ENCODE data around the gene ASCC1. TPM values are rescaled to one million over a fixed set of nuclear protein-coding genes. Genes with fewer than 3 reads are reported as not detected.

The ASCC1 gene
- total and polyA plus RNA-seq, 2 of the 4 experiments (the other 2 are of a cell fraction), result 15.9 to 21.0 TPM

DNA sequence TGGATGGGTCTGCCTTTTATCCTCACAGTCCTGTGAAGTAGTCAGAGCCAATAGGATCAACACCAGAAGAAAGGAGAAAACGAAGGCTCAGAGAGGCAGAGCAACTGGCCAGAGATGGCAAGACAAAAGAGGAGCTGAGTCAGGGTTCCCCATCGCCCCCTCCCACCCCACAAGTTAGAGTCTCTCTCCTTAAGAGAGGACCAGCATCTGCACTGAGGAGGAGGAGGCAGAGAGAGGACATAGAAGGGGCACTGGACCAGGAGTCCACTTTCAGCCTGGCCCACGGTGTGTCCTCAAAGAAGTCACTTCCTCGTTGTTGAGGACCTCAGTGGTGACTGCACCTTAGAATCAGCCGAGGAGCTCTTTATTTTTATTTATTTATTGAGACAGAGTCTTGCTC, 139.3 kb downstream of the ASCC1 start:
- dilution Hi-C loops (cut with HindIII; ENCODE audit: low sequenced_read_pairs, unreplicated experiment), result no loop called here
- ChIA-PET POLR2A (ENCODE audit: unreplicated experiment) (no interaction called here), CTCF (interaction anchor here (1.2 kb wide), 1 partner anchor 121 kb away, joined by 3 read pairs; no protein-coding TSS in a partner anchor)
- intact Hi-C loops (cut with micrococcal nuclease), result no loop called here
- no peak overlapping the region for H3K9ac ChIP-seq (ENCODE audit: low read depth, low read length)
- TF ChIP-seq ELK1 (IDR thresholded peaks at IDR 0.05; ENCODE audit: borderline replicate concordance, low read depth, low read length) (no peak), BHLHE40 (IDR thresholded peaks at IDR 0.05; ENCODE audit: low read depth, low read length) (no peak), MAZ (IDR thresholded peaks at IDR 0.05; ENCODE audit: borderline replicate concordance, low read depth, low read length) (no peak), FOS (IDR thresholded peaks at IDR 0.05; ENCODE audit: low read depth, low read length) (no peak), RAD21 (IDR thresholded peaks at IDR 0.05; ENCODE audit: low read length) (no peak), MAFK (IDR thresholded peaks at IDR 0.05; ENCODE audit: low read depth, low read length) (no peak), CHD1 (IDR thresholded peaks at IDR 0.05; ENCODE audit: low read depth, low read length) (no peak)
- no peak overlapping the region for H2AK9ac ChIP-seq (replicated peaks; ENCODE audit: low read depth, low read length, poor library complexity)
- no peak overlapping the region for H4K5ac ChIP-seq (ENCODE audit: low read depth, low read length)
- H2BK20ac ChIP-seq (ENCODE audit: low read depth, low read length), result no peak overlapping the region
- no peak overlapping the region for H2AFZ ChIP-seq (replicated peaks; ENCODE audit: low read length, poor library complexity)
- H3K14ac ChIP-seq (replicated peaks; ENCODE audit: low read depth, low read length), result no peak overlapping the region
- H3K9me1 ChIP-seq (ENCODE audit: insufficient read depth, low read length), result no peaks in the 10 kb centered on the region
- no peak overlapping the region for H3K23ac ChIP-seq (ENCODE audit: low read depth, low read length)
- H3K4ac ChIP-seq (ENCODE audit: low read depth, low read length), result no peak overlapping the region
- H3K4me1 ChIP-seq (ENCODE audit: control insufficient read depth, insufficient read depth, low read length), result no peaks in the 10 kb centered on the region
- H4K8ac ChIP-seq (ENCODE audit: low read depth in 2 of 2, low read length in 2 of 2), result no peak overlapping the region
- H4K91ac ChIP-seq (ENCODE audit: insufficient read depth, low read depth, low read length), result no peak overlapping the region
- no peaks in the 10 kb centered on the region for H4K20me1 ChIP-seq (ENCODE audit: insufficient read depth, low read length)
- H2AK5ac ChIP-seq (ENCODE audit: low read depth, low read length), result no peak overlapping the region
- DNase-seq (no peak), ATAC-seq (ENCODE audit: low read depth) (no peak)
- H3K79me1 ChIP-seq (ENCODE audit: low read depth in 1 of 2, low read length in 2 of 2), result no peaks in the 10 kb centered on the region
- H2BK120ac ChIP-seq (ENCODE audit: low read depth, low read length), result no peak overlapping the region
- H3K27me3 ChIP-seq (ENCODE audit: control insufficient read depth, insufficient read depth, low read length), result peaks cover 49% of the 10 kb centered on the region
- WGBS, 2 experiments (ENCODE audit: extremely low coverage in 2 of 2, insufficient read length in 1 of 2), result no CpG with 5 or more reads among the region's 5 CpGs
- no peaks in the 10 kb centered on the region for H3K9me3 ChIP-seq (ENCODE audit: control insufficient read depth, insufficient read depth, low read length)
- no peak overlapping the region for H3K4me2 ChIP-seq (ENCODE audit: low read depth, low read length)
- H3K56ac ChIP-seq (ENCODE audit: extremely low read depth, insufficient read depth, low read length), result no peak overlapping the region
- H3K36me3 ChIP-seq (ENCODE audit: control insufficient read depth, insufficient read depth, low read length), result no peaks in the 10 kb centered on the region
- H2BK15ac ChIP-seq (ENCODE audit: low read depth, low read length), result no peak overlapping the region
- H2BK5ac ChIP-seq (ENCODE audit: low read depth, low read length, poor library complexity, severe bottlenecking), result no peak overlapping the region
- no peak overlapping the region for H3K18ac ChIP-seq (ENCODE audit: low read depth, low read length)
- H3K4me3 ChIP-seq (ENCODE audit: insufficient read depth, low read depth, low read length), result no peak overlapping the region
- no peak overlapping the region for H3K27ac ChIP-seq (ENCODE audit: insufficient read depth, low read length)
- BruUV-seq (replicated peaks), result no TSS peak
- in situ Hi-C loops (cut with MboI; ENCODE audit: low sequenced_read_pairs), result no loop called here

Data from IMR-90 (cell line).